GM19467 (cell line): ENCODE results near the gene CDC123.
"Not testable (repeated sequence)": the region's sequence is repeated elsewhere in the genome, so short reads cannot be mapped to it uniquely, and the experiment has no call there.

Source experiments
- ATAC-seq: cut with Tn5 transposase; IDR thresholded peaks from one replicate; pipeline ENCODE4 v1.9.1; 2021; ENCODE audit warnings: mild to moderate bottlenecking, moderate library complexity; ENCODE audit not compliant: unreplicated experiment

The CDC123 gene

GRCh38 chr10:12279281-12279680 lies 83.3 kb downstream of the CDC123 start:
- no peak for ATAC-seq

- no peak for ATAC-seq
Measured at GRCh38 chr10:12287772-12288171, 91.8 kb downstream of the CDC123 start.

GRCh38 chr10:12297784-12298183 lies 101.8 kb downstream of the CDC123 start:
- ATAC-seq = not testable (repeated sequence)

- no peak for ATAC-seq
Measured at GRCh38 chr10:12299222-12299965, 103.4 kb downstream of the CDC123 start.
